Measurements from ENCODE around the gene TTC9.

Gene TTC9

GRCh38 chr14:70646705-70647104, 5.0 kb downstream of the TTC9 start:
- DNase-seq, result no peak

- no peak for DNase-seq
Observed at GRCh38 chr14:70648346-70648745, 6.6 kb downstream of the TTC9 start.

GRCh38 chr14:70649803-70650202, 8.1 kb downstream of the TTC9 start:
- no peak for DNase-seq

- no peak for DNase-seq
Observed at GRCh38 chr14:70651522-70651921, 9.8 kb downstream of the TTC9 start.

- DNase-seq, result no peak
Observed at GRCh38 chr14:70652871-70653270, 11.2 kb downstream of the TTC9 start.

GRCh38 chr14:70653662-70654061, 11.9 kb downstream of the TTC9 start:
- DNase-seq, result no peak

GRCh38 chr14:70654632-70655031, 12.9 kb downstream of the TTC9 start:
- DNase-seq, result no peak

GRCh38 chr14:70655110-70655826, 13.6 kb downstream of the TTC9 start:
- no peak for DNase-seq

GRCh38 chr14:70658899-70659298, 17.2 kb downstream of the TTC9 start:
- DNase-seq, result no peak

- DNase-seq, result no peak
Observed at GRCh38 chr14:70660967-70661893, 19.5 kb downstream of the TTC9 start.

- no peak for DNase-seq
Observed at GRCh38 chr14:70662080-70662479, 20.4 kb downstream of the TTC9 start.

- no peak for DNase-seq
Observed at GRCh38 chr14:70662816-70663215, 21.1 kb downstream of the TTC9 start.

GRCh38 chr14:70663707-70664179, 22.0 kb downstream of the TTC9 start:
- DNase-seq, result no peak

GRCh38 chr14:70664698-70665447, 23.2 kb downstream of the TTC9 start:
- no peak for DNase-seq

- peak; percentile 24 for DNase-seq
Observed at GRCh38 chr14:70665448-70666360, 24.0 kb downstream of the TTC9 start.

GRCh38 chr14:70666361-70666686, 24.6 kb downstream of the TTC9 start:
- peak; percentile 21 for DNase-seq

GRCh38 chr14:70670992-70671651, 29.4 kb downstream of the TTC9 start:
- DNase-seq, result no peak

GRCh38 chr14:70671652-70672644, 30.2 kb downstream of the TTC9 start:
- no peak for DNase-seq

- DNase-seq, result no peak
Observed at GRCh38 chr14:70677341-70677740, 35.6 kb downstream of the TTC9 start.

- DNase-seq, result no peak
Observed at GRCh38 chr14:70680748-70681147, 39.0 kb downstream of the TTC9 start.
